HTERT RPE-1 (cell line): ENCODE measurements around the gene DTX2.
"Not testable (repeated sequence)": the region's sequence is repeated elsewhere in the genome, so short reads cannot be mapped to it uniquely, and the experiment has no call there.

Experiments
- in situ Hi-C: fragments of 300-500 bp; cut with MboI; formaldehyde crosslinking; loops from 4 replicates; pipeline ENCODE4 v1.14.3; 2020; ENCODE audit warnings: low sequenced_read_pairs

DTX2 gene

DNA sequence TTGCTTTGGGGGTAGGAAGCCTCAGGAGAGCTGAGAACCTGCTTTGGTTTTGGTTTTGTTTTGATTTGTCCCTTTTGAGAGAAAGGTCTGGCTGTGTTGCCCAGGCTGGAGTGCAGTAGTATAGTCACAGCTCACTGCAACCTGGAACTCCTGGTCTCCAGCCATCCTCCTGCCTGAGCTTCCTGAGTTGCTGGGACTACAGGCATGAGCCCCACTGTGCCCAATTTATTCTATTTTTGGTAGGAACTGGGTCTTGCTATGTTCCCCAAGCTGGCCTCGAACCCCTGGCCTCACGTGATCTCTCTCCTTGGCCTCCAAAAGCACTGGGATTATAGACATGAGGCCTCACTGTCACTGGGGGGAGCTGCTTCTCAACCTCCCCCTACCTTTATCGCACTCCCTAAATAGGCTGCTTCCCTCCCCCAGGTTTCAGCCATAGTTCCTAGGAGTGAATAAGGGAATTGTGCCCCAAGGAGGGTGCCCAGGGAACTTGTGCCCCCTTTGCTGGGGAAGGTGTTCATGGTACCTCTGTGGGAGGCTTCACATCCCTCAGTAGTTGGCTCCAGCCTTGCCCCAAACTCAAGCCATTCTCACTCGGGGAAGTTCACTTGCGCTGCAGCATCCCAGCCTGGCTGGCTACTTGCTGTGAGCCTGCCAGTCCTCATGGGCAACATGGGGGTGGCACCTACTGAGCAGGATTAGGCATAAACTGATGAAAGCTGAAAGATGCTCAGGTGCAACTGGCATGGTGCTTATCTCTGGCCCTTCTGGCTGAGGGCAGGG lies 18.7 kb upstream of the DTX2 start:
- in situ Hi-C loops, result not testable (repeated sequence)

DNA sequence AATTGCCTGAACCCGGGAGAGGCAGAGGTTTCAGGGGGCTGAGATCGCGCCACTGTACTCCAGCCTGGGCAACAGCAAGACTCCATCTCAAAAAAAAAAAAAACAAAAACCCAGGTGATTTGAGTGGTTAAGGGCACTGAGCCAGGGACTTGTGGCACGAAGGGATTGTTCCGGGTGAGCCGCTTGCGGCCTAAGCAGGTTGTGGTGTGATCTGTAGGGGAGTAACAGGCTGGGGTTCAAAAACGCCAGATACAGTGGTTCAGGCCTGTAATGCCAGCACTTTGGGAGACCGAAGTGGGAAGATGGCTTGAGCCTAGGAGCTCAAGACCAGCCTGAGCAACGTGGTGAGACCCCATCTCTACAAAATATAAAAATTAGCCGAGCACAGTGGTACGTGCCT lies 17.7 kb upstream of the DTX2 start:
- in situ Hi-C loops, result not testable (repeated sequence)

DNA sequence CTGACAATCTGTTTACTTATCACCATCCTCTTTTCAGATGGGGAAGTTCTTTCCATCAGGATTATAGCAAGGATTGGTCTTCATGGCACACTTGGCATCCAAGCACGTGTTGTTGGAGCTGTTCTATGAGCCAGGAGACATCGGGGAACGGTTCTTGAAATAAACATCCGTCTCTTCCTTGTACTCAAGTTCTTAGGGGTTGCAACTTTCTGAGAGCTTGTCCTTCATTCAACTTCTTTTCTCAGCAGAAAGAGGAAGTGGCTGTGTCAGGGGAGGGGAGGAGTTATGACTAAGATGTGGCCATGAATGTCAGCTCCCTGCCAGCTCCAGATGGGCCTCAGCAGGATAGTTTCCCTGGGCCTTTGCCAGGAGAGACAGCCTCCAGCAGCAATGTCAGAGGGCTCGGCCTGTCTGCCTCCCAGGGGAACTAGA lies 15.9 kb upstream of the DTX2 start:
- in situ Hi-C loops, result not testable (repeated sequence)

DNA sequence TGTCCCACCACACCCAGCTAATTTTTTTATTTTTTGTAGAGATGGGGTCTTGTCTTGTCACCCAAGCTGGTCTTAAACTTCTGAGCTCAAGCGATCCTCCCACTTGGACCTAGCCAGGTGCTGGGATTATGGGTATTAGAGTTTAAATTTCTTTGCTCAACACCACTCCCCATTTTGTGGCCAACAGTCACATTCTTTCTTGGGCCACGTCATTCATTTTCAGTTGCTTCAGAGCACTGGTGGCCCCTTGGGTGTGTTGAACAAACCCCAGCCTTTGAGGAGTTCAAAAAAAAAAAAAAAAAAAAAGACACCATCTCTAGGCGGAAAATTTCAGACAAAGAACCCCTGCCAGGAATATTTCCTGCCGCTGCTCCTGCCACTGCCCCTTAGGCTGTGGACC lies 4.5 kb upstream of the DTX2 start:
- in situ Hi-C loops, result not testable (repeated sequence)

DNA sequence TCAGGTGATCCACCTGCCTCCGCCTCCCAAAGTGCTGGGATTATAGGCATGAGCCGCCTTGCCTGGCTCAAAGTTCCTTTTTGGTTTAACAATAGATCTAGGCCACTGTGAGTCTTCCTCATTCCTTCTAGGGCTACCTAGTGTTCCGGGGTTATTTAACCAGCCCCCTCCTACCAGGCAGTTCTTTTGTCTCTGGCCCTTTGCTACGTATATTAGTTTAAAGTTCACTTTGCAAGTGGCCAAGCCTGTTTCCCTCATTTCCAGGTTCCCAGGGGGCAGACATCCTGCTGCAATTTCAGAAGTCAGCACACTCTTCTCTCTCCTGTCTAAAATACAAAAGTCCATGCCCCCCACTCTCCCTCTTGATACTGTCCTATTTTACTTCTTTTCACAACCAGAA lies 3.0 kb upstream of the DTX2 start:
- in situ Hi-C loops, result not testable (repeated sequence)

DNA sequence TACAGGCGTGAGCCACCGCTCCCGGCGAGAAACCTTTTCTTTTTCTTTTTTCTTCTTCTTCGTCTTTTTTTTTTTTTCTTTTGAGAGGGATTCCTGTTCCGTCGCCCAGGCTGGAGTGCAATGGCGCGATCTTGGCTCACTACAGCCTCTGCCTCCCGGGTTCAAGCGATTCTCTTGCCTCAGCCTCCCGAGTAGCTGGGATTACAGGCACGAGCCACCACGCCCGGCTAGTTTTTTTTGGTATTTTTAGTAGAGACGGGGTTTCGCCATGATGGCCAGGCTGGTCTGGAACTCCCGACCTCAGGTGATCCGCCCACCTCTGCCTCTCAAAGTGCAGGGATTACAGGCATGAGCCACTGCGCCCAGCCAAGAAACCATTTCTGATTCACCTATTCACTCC lies 742 bp upstream of the DTX2 start:
- in situ Hi-C loops, result not testable (repeated sequence)

DNA sequence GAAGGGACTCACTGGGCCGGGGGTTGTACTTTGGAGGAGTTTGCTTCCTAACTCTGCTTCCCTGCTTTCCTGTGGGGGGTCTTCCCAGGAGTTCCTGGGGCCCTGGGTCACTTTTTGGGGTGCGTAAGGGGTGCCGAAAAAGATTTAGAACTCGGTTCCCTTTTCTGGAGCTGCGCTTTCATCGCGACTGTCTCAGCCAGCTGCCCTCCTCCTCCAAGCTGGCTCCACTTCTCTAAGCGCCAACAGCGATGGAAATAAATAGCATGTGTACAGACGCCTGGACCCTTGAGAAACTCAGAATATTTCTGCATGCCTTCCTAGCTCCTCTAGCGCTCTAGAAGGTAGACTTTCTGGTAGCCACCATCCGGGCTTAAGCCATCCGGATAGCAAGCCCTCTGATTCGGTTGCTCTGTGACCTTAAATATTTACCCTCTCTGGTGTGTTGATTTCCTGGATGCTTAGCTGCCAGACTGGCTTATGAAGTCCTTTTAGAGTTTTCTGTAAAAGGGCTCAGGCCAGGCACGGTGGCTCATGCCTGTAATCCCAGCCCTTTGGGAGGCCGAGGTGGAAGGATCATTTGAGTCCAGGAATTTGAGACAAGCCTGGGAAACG lies 868 bp downstream of the DTX2 start:
- in situ Hi-C loops, result not testable (repeated sequence)

DNA sequence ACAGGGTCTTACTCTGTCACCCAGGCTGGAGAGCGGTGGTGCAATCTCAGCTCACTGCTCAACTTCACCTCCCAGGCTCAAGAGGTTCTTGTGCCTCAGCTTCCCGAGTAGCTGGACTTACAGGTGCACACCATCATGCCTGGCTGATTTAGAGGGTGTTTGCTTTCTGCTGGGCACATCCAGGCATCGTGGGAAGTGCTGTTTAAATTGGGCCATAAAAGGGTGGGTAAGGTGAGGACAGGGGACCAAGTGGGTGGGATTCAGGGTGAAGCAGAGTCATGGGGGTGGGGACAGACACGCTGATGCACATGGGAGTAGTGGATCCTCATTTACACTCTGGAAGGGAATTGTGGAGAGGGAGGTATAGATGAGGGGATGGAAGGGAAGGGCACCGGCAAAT lies 3.5 kb downstream of the DTX2 start:
- in situ Hi-C loops, result not testable (repeated sequence)

DNA sequence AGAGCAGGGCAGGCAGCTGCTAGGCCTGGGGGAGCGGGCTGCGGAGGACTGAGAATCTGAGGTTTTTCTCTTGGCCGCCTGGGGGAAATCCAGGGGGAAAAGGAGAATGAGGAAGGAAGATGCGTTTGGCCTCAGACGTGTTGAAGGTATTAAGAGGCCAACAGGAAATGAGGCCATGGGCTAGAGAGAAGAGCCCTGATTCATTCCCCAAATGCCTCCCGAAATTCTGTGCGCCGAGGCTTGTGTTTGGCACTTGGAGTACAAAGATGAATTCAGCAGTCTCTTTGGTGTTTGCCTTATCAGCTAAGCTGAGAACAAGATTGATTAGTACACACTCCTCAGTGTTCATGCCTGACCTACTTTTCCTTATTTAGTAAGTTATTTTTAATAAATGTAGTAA lies 4.4 kb downstream of the DTX2 start:
- in situ Hi-C loops, result not testable (repeated sequence)

DNA sequence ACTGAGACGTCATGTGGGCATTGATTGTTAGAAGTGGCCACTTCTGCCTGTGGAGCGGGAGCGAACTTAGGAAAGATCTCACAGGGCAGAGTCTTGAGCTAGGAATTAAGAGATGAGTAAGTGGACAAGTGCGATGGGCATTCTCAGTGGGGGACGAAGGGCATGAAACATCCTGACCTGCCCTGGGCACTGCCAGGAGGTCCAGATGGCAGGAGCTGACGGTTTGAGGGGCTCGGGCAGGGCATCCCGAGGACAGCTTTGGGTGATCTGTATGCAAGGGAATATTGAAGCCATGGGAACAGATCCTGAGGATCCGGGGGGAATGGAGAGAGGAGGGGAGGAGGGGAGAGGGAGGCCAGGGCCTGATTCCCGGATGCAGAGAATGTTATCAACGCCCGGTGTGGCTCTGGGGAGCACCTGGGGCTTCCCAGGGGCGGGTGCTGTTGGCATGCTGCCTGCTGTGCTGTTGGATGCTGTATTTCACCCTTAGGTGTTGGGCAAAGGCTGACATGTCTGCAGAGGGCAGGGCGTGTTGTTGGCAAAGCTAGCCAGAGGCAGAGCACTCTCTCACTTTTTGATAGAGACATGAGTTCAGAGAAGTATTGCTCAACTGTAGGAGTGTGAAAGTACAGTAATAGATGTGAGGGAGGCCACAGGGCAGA lies 6.4 kb downstream of the DTX2 start:
- in situ Hi-C loops, result not testable (repeated sequence)

DNA sequence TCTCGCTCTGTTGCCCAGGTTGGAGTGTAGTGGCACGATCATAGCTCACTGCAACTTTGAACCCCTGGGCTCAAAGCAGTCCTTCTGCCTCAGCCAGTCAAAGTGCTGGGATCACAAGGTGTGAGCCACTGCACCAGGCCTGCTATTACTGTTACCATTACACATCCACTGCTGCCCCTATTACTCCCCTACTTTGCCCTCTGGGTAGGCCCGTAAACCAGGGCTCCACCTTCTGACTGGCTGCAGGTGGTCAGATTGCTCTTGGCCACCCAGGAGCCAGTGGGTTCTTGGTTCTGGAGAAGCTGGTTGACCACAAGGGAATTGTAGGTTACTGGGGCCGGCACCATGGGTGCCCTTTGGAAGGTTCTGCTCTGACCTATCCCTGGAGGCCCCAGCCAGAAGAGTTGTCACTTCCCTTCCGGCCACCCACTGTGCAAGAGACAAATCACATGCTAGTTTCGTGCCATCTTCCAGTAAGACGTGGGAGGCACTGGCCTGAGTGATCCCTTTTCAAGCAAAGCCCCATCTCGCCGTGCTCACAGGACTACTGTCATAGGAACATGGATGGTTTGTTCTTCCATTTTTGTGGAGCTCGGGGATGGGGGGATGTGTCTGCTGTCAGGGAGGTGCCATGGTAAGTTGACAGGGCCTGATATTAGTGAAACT lies 10.2 kb downstream of the DTX2 start:
- in situ Hi-C loops, result not testable (repeated sequence)

DNA sequence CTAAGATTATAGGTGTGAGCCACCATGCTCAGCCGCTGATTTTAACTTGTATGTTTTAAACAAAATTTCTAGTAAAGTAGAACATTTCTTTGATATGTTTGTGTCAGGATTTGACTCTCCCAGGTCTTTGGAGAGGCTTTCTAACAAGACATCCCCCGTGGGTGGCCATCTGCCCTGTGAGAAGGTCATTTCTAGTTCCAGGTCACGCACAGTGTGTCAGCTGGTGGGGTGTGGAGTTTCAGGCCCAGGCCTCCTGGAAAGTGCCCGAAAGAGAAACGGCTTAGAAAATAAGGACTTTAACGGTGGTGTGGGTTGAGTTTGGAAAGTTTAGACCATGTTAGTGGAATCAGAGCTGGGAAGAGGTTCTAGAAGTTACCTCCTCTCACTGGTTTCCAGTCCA lies 11.6 kb downstream of the DTX2 start:
- in situ Hi-C loops, result not testable (repeated sequence)

DNA sequence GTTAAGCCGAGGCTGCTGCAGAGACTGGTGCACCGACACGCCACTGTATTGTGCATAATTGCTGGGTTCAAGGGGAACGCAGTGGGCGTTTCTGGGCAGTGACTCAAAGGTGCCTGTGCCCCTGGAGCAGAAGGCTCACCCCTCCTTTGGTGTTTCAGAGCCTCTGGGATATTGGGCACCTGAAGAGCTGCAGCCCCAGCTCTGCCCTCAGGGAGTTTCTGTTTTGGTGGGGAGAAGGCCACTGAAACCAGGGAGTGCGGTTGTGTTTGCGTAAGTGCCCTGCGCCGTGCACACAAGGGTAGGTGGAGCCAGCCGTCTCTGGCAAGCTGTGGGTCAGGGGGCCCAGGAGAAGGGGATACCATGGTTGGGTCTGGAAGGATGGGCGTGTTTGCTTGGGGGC lies 14.8 kb downstream of the DTX2 start:
- in situ Hi-C loops, result not testable (repeated sequence)

DNA sequence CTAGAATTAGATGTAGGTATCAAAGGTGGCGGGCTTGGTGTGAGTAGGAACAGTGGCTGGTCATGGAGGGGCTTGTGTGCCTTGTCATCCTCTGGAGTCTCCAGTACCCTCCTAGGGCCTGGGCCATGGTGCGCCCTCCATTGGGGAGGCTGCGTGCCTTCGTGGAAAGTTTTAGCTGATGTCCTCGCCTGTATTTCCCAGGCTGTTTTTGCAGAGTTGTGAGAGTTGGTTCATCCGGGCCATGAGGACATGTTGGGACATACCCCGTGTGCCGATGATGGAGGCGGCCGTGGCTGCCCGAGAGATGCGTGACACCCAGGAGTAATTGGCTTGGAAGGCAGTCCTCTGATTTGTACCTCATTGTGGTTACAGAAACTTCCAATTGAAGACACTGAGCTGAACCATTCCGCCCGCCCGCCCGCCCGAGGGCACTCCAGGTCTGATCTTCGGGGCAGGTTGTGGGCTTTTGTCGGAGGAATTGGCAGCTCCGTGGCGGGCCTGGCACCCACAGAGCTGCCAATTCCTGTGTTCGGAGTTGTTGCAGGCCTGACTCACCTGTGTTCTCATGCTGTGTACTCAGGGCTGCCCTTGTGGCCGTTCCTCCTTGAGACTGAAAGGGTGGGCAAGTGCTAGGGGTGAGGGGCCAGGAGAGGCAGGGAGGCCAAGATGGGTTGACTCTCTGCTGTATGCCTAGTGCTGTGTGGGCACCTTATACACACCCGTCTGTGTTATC lies 15.4 kb downstream of the DTX2 start:
- in situ Hi-C loops, result not testable (repeated sequence)

DNA sequence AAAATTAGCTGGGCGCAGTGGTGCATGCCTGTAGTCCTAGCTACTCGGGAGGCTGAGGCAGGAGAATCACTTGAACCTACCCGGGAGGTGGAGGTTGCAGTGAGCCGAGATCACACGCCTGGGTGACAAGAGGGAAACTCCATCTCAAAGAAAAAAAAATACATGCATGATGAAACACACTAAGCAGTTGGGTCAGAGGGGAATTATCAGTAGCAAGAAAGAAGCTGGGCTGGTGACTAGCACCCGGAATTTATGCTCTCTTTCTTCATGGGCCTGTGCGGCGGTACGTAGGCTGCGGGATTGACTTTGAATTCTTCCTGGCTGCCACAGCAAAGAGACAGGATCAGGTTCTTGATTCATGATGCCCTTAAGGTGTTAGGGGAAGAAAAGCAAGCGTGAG lies 18.1 kb downstream of the DTX2 start:
- in situ Hi-C loops, result not testable (repeated sequence)

DNA sequence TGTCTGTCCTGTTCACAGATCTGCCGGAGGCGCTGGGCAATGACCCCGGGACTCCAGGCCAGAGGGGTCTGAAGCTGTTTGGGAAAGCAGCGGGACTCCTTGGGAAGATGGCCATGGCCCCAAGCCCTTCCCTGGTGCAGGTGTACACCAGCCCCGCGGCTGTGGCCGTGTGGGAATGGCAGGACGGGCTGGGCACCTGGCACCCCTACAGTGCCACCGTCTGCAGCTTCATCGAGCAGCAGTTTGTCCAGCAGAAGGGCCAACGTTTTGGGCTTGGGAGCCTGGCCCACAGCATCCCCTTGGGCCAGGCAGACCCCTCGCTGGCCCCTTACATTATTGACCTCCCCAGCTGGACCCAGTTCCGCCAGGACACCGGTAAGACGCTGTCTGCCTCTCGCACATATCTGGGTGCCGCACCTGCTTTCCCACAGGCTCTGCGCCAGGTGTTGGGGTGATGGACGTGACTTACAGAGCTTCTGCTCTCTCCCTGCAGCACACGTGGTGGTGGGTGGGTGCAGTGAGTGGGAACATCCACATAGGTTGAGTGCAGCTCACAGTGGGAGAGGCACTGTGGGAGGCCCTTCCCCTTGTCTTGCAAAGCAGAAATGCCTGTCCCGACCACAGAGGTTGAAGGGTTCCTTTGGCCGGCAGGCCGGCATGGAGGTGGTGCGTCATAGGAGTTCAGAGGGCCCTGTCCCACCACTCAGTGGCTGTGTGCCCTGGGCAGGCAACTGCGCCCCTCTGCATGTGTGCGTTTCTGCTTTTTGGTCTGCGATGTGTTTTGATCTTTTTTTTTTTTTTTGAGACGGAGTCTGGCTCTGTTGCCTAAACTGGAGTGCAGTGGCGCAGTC lies 19.1 kb downstream of the DTX2 start:
- in situ Hi-C loops, result not testable (repeated sequence)

DNA sequence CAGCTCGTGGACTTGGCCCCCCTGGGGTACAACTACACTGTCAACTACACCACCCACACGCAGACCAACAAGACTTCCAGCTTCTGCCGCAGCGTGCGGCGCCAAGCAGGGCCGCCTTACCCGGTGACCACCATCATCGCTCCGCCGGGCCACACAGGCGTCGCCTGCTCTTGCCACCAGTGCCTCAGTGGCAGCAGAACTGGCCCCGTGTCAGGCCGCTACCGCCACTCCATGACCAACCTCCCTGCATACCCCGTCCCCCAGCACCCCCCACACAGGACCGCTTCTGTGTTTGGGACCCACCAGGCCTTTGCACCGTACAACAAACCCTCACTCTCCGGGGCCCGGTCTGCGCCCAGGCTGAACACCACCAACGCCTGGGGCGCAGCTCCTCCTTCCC lies 21.2 kb downstream of the DTX2 start:
- in situ Hi-C loops, result not testable (repeated sequence)

DNA sequence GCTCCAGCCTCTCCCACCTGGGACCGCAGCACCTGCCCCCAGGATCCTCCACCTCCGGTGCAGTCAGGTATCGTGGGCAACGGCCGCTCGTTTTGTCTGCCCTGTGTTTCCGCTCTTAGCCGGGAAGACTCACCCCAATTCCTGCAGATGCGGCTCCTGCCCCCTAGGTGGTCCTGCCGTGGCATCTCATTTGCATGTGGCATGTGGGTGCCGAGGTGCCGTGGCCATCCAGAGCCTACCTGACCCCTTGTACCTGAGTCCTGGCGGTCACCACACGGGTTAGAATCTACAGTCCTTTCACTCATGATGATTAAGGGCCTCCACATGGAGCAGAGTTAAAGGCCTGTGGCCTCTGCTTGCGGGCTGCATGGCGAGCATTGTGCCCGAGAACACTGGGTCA lies 21.6 kb downstream of the DTX2 start:
- in situ Hi-C loops, result not testable (repeated sequence)

DNA sequence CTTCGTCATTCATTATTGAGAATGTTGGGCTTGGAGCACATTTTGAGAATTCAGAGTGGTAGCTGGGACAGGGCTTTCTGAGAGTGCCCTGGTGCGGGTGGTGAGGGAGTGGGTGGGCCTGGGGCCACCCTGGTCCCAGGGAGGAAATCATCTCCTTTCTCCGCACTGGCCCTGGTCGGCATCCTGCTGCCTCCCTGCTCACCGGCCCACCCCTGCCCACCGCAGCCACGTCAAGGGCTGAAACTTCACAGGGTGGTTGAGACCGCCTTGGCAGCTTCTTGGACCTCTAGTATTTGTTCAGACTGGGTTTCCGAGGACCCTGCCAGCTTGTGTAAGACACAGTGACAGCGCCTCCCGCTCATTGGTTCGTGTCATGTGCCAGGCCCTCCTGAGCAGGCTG lies 22.9 kb downstream of the DTX2 start:
- in situ Hi-C loops, result not testable (repeated sequence)
